ENCODE results near the gene KLK4.
"Not testable (repeated sequence)": the region's sequence is repeated elsewhere in the genome, so short reads cannot be mapped to it uniquely, and the experiment has no call there.

KLK4 gene

GRCh38 chr19:50910722-50911121, 473 bp downstream of the KLK4 start:
- Histone ChIP-seq H3K27me3 (ENCODE audit: control insufficient read depth, insufficient read depth, low read length) (peaks cover 58% of the 10 kb centered on the region), H3K9me3 (ENCODE audit: control insufficient read depth, low read length) (no peaks in the 10 kb centered on the region), H3K4me3 (ENCODE audit: low read length) (no peak overlapping the region), H3K4me1 (ENCODE audit: control insufficient read depth, insufficient read depth, low read length) (no peaks in the 10 kb centered on the region), H3K9ac (ENCODE audit: low read length) (no peak overlapping the region), H3K36me3 (ENCODE audit: control insufficient read depth, insufficient read depth, low read length) (no peaks in the 10 kb centered on the region)

- Histone ChIP-seq H3K9me3 (ENCODE audit: control insufficient read depth, low read length) (no peaks in the 10 kb centered on the region), H3K27me3 (ENCODE audit: control insufficient read depth, insufficient read depth, low read length) (peaks cover 58% of the 10 kb centered on the region), H3K36me3 (ENCODE audit: control insufficient read depth, insufficient read depth, low read length) (no peaks in the 10 kb centered on the region), H3K4me3 (ENCODE audit: low read length) (no peak overlapping the region), H3K4me1 (ENCODE audit: control insufficient read depth, insufficient read depth, low read length) (no peaks in the 10 kb centered on the region), H3K9ac (ENCODE audit: low read length) (no peak overlapping the region)
These were observed 1.7 kb downstream of the KLK4 start for GRCh38 chr19:50909240-50910070.

GRCh38 chr19:50908336-50908735, 2.9 kb downstream of the KLK4 start:
- no peaks in the 10 kb centered on the region for H3K9me3 ChIP-seq (ENCODE audit: control insufficient read depth, low read length)
- H3K4me3 ChIP-seq (ENCODE audit: low read length) = no peak overlapping the region
- no peaks in the 10 kb centered on the region for H3K36me3 ChIP-seq (ENCODE audit: control insufficient read depth, insufficient read depth, low read length)
- peaks cover 58% of the 10 kb centered on the region for H3K27me3 ChIP-seq (ENCODE audit: control insufficient read depth, insufficient read depth, low read length)
- H3K4me1 ChIP-seq (ENCODE audit: control insufficient read depth, insufficient read depth, low read length) = no peaks in the 10 kb centered on the region
- H3K9ac ChIP-seq (ENCODE audit: low read length) = no peak overlapping the region

- H3K9me3 ChIP-seq (ENCODE audit: control insufficient read depth, low read length) = no peaks in the 10 kb centered on the region
- H3K27me3 ChIP-seq (ENCODE audit: control insufficient read depth, insufficient read depth, low read length) = peaks cover 39% of the 10 kb centered on the region
- no peak overlapping the region for H3K9ac ChIP-seq (ENCODE audit: low read length)
- no peaks in the 10 kb centered on the region for H3K4me1 ChIP-seq (ENCODE audit: control insufficient read depth, insufficient read depth, low read length)
- H3K36me3 ChIP-seq (ENCODE audit: control insufficient read depth, insufficient read depth, low read length) = no peaks in the 10 kb centered on the region
- H3K4me3 ChIP-seq (ENCODE audit: low read length) = no peak overlapping the region
These were observed 5.0 kb downstream of the KLK4 start for GRCh38 chr19:50906217-50906616.

GRCh38 chr19:50902640-50903039, 8.6 kb downstream of the KLK4 start:
- Histone ChIP-seq H3K4me1 (ENCODE audit: control insufficient read depth, insufficient read depth, low read length) (no peaks in the 10 kb centered on the region), H3K9ac (ENCODE audit: low read length) (no peak overlapping the region), H3K9me3 (ENCODE audit: control insufficient read depth, low read length) (no peaks in the 10 kb centered on the region), H3K4me3 (ENCODE audit: low read length) (no peak overlapping the region), H3K27me3 (ENCODE audit: control insufficient read depth, insufficient read depth, low read length) (peaks cover 5% of the 10 kb centered on the region), H3K36me3 (ENCODE audit: control insufficient read depth, insufficient read depth, low read length) (no peaks in the 10 kb centered on the region)

GRCh38 chr19:50899569-50899968, 11.6 kb downstream of the KLK4 start:
- no peaks in the 10 kb centered on the region for H3K4me1 ChIP-seq (ENCODE audit: control insufficient read depth, insufficient read depth, low read length)
- H3K9me3 ChIP-seq (ENCODE audit: control insufficient read depth, low read length) = no peaks in the 10 kb centered on the region
- no peak overlapping the region for H3K4me3 ChIP-seq (ENCODE audit: low read length)
- H3K9ac ChIP-seq (ENCODE audit: low read length) = no peak overlapping the region
- H3K36me3 ChIP-seq (ENCODE audit: control insufficient read depth, insufficient read depth, low read length) = no peaks in the 10 kb centered on the region
- H3K27me3 ChIP-seq (ENCODE audit: control insufficient read depth, insufficient read depth, low read length) = no peaks in the 10 kb centered on the region

- no peak overlapping the region for H3K9ac ChIP-seq (ENCODE audit: low read length)
- no peak overlapping the region for H3K4me3 ChIP-seq (ENCODE audit: low read length)
- no peaks in the 10 kb centered on the region for H3K9me3 ChIP-seq (ENCODE audit: control insufficient read depth, low read length)
- no peaks in the 10 kb centered on the region for H3K36me3 ChIP-seq (ENCODE audit: control insufficient read depth, insufficient read depth, low read length)
- no peaks in the 10 kb centered on the region for H3K27me3 ChIP-seq (ENCODE audit: control insufficient read depth, insufficient read depth, low read length)
- H3K4me1 ChIP-seq (ENCODE audit: control insufficient read depth, insufficient read depth, low read length) = no peaks in the 10 kb centered on the region
These were observed 13.2 kb downstream of the KLK4 start for GRCh38 chr19:50898018-50898417.

- Histone ChIP-seq H3K4me1 (ENCODE audit: control insufficient read depth, insufficient read depth, low read length) (no peaks in the 10 kb centered on the region), H3K27me3 (ENCODE audit: control insufficient read depth, insufficient read depth, low read length) (no peaks in the 10 kb centered on the region), H3K9me3 (ENCODE audit: control insufficient read depth, low read length) (no peaks in the 10 kb centered on the region), H3K36me3 (ENCODE audit: control insufficient read depth, insufficient read depth, low read length) (no peaks in the 10 kb centered on the region), H3K4me3 (ENCODE audit: low read length) (no peak overlapping the region), H3K9ac (ENCODE audit: low read length) (no peak overlapping the region)
These were observed 13.6 kb downstream of the KLK4 start for GRCh38 chr19:50897612-50898011.

- H3K27me3 ChIP-seq (ENCODE audit: control insufficient read depth, insufficient read depth, low read length) = no peaks in the 10 kb centered on the region
- no peak overlapping the region for H3K4me3 ChIP-seq (ENCODE audit: low read length)
- no peaks in the 10 kb centered on the region for H3K4me1 ChIP-seq (ENCODE audit: control insufficient read depth, insufficient read depth, low read length)
- no peaks in the 10 kb centered on the region for H3K9me3 ChIP-seq (ENCODE audit: control insufficient read depth, low read length)
- no peak overlapping the region for H3K9ac ChIP-seq (ENCODE audit: low read length)
- no peaks in the 10 kb centered on the region for H3K36me3 ChIP-seq (ENCODE audit: control insufficient read depth, insufficient read depth, low read length)
These were observed 14.0 kb downstream of the KLK4 start for GRCh38 chr19:50897191-50897607.

GRCh38 chr19:50896591-50897190, 14.5 kb downstream of the KLK4 start:
- no peaks in the 10 kb centered on the region for H3K9me3 ChIP-seq (ENCODE audit: control insufficient read depth, low read length)
- H3K9ac ChIP-seq (ENCODE audit: low read length) = no peak overlapping the region
- no peaks in the 10 kb centered on the region for H3K27me3 ChIP-seq (ENCODE audit: control insufficient read depth, insufficient read depth, low read length)
- no peaks in the 10 kb centered on the region for H3K4me1 ChIP-seq (ENCODE audit: control insufficient read depth, insufficient read depth, low read length)
- no peak overlapping the region for H3K4me3 ChIP-seq (ENCODE audit: low read length)
- no peaks in the 10 kb centered on the region for H3K36me3 ChIP-seq (ENCODE audit: control insufficient read depth, insufficient read depth, low read length)

- H3K27me3 ChIP-seq (ENCODE audit: control insufficient read depth, insufficient read depth, low read length); H3K9ac ChIP-seq (ENCODE audit: low read length); H3K4me3 ChIP-seq (ENCODE audit: low read length); H3K9me3 ChIP-seq (ENCODE audit: control insufficient read depth, low read length); H3K36me3 ChIP-seq (ENCODE audit: control insufficient read depth, insufficient read depth, low read length); H3K4me1 ChIP-seq (ENCODE audit: control insufficient read depth, insufficient read depth, low read length): not testable (repeated sequence)
These were observed 15.1 kb downstream of the KLK4 start for GRCh38 chr19:50896089-50896590.

GRCh38 chr19:50894478-50895356, 16.5 kb downstream of the KLK4 start:
- Histone ChIP-seq H3K4me1 (ENCODE audit: control insufficient read depth, insufficient read depth, low read length) (no peaks in the 10 kb centered on the region), H3K27me3 (ENCODE audit: control insufficient read depth, insufficient read depth, low read length) (no peaks in the 10 kb centered on the region), H3K9me3 (ENCODE audit: control insufficient read depth, low read length) (no peaks in the 10 kb centered on the region)

More at GRCh38 chr19:50894478-50895356, 16.5 kb downstream of the KLK4 start:
- Histone ChIP-seq H3K4me3 (ENCODE audit: low read length) (no peak overlapping the region), H3K9ac (ENCODE audit: low read length) (no peak overlapping the region), H3K36me3 (ENCODE audit: control insufficient read depth, insufficient read depth, low read length) (no peaks in the 10 kb centered on the region)

Measured in mucosa of stomach (tissue), 1 donor.